ENCODE results near the gene TXNRD2.

Gene TXNRD2

GRCh38 chr22:19941365-19942082 lies at the start of gene TXNRD2, which contains the start of gene COMT:
Gene TXNRD2 (minus strand): TSS chr22:19941818. CDS start chr22:19941803, 15 bp downstream.
Gene COMT (plus strand): TSS chr22:19941772. CDS start chr22:19962527, 20,755 bp downstream.
- peak; percentile 38 to 77 (median 54) for DNase-seq

GRCh38 chr22:19991395-19991644 lies 49.7 kb upstream of the TXNRD2 start:
- no peak for DNase-seq

- DNase-seq = no peak
Observed at GRCh38 chr22:19990609-19991394, 49.2 kb upstream of the TXNRD2 start.

- no peak for DNase-seq
Observed at GRCh38 chr22:19990188-19990587, 48.6 kb upstream of the TXNRD2 start.

GRCh38 chr22:19989725-19990067 lies 48.1 kb upstream of the TXNRD2 start:
- no peak for DNase-seq

- no peak for DNase-seq
Observed at GRCh38 chr22:19988965-19989724, 47.5 kb upstream of the TXNRD2 start.

- DNase-seq = no peak
Observed at GRCh38 chr22:19988331-19988808, 46.8 kb upstream of the TXNRD2 start.

DNA sequence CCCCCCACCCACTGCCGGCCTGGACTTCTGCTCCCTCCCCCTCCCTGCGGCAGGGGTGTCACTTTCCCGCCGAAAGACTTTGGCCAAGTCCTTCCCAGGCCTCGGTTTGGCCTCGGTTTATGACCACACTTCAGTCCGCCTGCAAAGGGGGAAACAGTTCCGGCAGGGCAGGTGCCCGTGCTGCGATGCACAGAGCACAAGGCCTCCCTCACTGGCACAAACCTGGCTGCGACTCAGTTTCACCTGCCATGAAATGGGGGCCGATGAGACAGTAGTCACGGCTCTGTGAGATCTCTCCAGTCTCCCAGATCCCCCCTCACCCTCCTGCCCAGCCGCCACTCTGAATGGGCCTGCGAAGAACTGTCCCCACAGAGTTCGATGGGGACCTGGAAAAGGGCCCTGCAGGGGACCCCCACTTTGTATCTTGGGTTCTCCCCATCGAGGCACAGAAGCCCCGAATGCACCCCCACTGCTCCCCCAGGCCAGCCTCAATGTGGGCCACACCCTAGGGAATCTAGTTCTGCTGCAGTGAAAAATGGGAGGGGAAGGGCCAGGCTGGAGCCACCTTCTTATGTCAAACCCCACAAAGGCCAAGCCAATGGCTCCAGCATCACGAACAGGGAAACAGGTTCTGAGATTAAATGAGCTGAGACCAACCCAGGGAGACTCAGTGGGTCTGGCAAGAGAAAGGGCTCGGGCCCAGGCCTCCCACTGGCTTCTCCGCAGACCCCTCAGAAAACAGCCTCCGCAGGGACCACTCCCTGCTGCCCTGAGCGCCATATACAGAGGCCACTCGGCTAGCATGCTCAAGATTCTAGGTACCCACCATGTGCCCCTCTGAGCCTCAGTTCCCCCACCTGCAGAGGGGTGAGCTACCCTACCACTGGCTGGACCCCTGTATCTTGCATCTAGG lies 46.0 kb upstream of the TXNRD2 start:
- no peak for DNase-seq

DNA sequence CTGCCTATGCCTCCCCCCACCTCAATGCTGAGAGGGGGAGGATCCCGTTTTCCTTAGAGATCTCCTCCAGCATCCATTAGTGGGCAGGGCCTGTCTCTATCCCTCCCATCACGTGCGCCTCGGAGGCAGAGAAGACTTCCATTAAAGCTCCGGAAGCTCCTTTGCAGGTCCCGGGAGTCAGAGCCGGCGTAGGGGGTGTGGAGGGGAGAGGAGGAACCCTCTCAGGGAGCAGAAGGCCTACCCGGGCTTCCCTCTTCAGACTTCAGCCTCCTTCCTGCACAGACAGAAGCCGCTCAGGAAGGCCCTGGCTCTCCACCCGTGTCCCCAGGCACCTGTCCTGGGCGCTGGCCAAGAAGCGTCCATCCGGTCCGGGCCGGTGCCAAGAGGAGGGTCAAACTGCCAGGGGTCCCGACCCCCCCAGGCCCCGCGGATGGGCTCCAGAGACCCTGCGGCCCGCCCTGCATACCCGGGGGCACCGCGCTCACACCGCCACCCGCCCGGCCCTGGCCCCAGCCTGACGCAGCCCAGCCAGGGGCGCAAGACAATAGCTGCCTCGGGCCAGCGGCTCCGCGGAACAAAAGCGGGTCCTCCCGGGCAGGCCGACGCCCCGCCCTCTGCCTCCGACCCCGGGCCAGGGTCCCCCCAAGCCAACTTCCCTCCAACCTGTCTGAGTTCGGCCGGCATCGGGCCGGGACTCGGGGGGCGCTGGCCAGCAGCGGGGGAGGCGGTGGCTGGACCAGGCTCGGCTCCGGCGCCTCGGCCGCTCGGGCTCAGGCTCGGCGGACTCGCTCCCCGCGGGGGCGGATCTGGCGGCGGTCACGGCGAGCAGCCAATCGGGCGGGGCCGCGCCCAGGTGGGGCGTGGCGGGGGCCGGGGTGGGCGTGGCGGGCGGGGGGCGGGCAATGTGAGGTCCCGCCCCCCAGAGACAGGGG lies 45.1 kb upstream of the TXNRD2 start:
- peak in 5 of 6 experiments; percentile 41 to 56 (median 54) for DNase-seq

DNA sequence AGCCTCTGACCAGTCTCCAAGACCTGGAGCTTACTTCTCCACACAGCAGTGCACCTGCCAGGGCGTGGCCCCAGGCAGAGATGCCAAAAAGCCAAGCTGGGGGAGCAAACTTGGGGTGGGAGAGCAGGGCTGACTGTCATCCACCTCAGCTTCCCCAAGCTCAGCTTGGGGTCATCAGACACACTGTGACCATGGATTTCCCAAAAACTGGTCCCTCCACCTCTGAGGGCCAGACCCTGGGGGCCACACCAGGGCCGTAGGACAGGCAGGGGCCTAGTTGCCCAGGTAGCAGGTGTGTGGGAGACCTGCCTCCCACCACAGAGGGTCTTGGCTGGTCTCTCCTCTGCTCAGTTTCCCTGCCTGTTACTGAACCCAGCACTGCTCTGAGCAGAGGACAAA lies 44.4 kb upstream of the TXNRD2 start:
- no peak for DNase-seq

DNA sequence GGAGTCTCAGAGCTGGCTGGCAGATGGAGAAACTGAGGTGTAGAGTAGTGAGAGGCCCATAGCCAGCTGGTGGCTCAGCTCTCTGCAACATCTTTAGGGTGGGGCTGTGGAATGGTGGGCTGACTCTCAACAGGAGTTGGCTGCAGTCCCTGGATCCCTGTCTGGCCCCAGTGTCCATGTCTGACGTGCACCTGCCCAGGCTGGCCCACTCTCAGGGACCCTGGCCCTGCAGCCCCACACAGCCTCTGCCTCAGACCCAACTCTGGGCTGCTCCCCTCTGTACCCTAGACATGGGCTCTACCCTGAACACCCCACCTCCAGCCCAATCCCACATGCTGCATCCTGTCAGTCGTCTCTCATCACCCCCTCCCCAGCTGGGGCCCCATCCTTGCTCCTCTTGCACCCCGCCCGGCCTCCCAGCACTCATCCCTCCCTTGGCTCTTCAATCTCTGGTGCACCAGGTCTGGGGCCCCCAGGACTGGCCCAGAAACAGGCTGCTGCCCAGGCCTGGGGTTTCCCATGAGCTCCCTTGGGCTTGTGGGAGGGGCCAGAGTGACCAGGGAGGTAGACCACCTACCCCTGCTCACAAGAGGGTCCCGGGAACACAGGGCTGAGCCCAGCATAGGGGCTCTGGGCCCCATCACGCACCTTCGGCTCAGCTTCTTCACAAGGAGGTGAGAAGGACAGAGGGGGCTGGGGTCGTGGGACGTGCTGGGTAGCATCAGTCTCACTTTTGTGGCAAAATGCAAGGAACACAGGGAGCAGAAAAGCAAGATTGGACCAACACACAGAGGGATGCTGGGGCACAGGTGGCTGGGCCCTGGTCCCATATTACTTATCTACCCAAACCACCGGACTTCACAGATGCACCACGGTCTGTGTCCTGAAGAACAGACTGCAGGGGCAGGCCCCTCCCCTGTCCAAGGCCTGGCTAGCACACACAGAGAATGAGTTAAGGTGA lies 43.5 kb upstream of the TXNRD2 start:
- DNase-seq = no peak

DNA sequence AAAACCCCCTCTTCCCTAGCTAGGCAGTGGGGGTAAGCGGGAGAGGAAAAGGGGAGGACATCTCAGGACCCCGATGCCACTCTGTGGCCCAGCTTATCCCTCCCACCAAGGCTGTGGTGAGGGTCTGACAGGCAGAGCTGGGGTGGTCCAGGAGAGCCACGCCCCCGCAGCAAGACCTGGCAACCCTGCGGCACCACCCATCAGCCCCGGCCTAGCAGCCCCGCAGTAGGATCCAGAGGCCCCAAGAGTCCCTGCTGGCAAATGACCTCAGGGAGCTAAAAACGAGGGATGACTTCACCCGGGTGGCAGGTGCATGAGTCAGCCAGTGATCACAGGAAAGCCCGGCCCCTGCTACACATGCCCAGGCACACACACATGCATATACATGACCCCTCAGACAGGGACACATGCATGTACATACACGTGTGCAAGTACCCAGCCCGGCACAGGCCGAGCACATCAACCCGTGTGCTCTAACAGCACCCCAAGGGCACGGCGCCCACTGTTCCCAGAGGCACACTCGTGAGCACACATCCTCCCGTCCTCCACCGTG lies 42.7 kb upstream of the TXNRD2 start:
- DNase-seq = no peak

DNA sequence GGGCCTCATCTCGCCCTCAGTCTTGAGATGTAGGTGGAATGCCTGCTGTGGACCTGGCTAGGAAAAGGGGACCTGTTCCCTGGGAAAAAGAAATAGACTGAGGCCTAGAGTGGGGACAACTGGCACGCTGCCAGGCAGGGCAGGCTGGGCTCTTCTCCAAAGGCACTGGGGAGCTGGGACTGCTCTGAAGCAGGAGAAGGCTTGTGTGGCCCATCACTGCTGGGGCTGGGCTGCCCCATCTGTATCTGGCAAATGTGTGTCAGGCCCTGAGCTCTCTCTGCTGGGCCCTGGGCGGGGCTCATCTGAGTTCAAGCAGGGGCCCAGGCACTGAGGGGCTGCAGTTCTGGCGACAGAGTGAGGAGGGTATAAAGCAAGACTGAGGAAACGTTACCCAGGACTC lies 42.1 kb upstream of the TXNRD2 start:
- DNase-seq = no peak

DNA sequence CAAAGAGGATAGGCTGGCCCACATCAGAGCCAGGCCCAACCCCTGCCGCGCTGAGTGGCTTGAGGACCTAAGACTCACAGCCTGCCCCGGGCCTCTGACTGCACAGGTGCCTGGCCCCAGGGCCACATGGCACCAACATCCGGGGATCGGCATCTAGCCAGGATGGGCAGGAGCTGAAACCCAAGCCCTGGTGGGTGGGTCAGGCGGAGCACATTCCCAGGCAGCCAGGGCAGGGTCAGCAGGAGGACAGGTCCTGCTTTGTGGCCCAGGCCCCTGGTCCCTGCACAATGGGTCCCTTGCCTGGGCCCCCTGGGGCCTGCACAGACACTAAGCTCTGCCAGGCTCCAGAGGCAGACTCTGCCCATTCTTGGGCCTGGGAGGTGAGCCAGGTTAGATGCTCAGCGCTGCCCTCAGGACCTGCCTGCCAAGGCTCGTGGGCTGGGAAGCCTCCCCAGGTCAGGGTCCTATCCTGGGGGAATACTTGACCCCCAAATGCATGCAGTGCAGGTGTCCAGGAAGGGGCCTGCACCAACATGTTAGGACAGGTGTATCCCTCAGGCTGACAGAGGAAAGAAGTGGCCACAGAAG lies 41.5 kb upstream of the TXNRD2 start:
- DNase-seq = no peak

DNA sequence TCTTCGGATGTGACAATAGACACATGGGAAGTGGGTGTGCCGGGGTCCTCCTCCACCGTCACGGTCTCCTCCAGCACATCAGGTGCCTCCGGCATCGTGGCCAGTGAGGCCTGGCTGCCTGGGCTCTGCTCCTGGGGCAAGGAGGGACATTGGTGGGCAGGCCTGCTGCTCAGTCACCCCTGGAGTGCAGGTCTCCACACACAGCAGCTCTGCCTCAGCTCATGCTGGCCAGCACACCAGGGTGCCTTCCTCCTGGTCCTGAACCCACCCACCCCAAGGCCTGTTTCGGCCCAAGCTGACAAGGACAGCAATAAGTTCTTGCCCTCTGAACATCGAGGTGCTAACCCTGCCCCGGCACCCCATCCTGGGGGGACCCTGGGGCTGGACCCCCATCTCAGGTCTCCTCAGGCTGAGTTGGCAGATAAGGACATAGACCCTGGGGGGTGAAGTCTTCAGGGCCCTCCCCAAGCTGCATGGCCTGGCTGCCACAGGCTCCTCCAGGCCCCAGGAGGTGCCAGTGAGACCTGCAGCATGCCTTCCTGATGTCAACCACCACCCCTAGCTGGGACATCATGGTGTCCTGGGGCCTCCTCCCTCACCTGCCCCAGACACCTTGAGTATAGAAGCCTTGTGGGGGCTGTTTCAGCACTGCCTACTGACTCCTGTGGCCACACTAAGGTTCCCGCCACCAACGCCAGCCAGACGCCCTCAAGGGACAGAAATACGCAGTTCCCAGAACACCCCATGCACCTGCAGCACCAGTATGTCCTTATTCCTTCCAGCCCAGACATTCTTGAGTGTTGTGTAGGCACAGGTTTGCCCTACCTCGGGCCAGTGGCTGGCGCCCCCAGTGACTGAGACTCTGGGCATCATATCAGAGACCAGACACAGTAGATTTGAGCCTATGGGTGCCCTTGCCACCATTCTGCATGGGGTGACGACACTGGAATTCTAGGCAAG lies 40.6 kb upstream of the TXNRD2 start:
- DNase-seq = no peak

- no peak for DNase-seq
Observed at GRCh38 chr22:19981171-19981960, 39.7 kb upstream of the TXNRD2 start.

GRCh38 chr22:19980766-19981165 lies 39.1 kb upstream of the TXNRD2 start:
- no peak for DNase-seq
